HG03159 (cell line): ENCODE measurements around the gene SELPLG.

Experiments
- ATAC-seq: cut with Tn5 transposase; IDR thresholded peaks from one replicate; pipeline ENCODE4 v1.9.1; 2021; ENCODE audit warnings: mild to moderate bottlenecking, moderate library complexity; ENCODE audit not compliant: unreplicated experiment

SELPLG gene

GRCh38 chr12:108605690-108606406 lies 27.8 kb downstream of the SELPLG start:
- no peak for ATAC-seq

GRCh38 chr12:108605000-108605689 lies 28.5 kb downstream of the SELPLG start:
- no peak for ATAC-seq

GRCh38 chr12:108604208-108604941 lies 29.3 kb downstream of the SELPLG start:
- no peak for ATAC-seq

GRCh38 chr12:108603743-108604142 lies 30.0 kb downstream of the SELPLG start:
- no peak for ATAC-seq

- no peak for ATAC-seq
These were observed 30.6 kb downstream of the SELPLG start for GRCh38 chr12:108602976-108603704.

- no peak for ATAC-seq
These were observed 31.4 kb downstream of the SELPLG start for GRCh38 chr12:108602209-108602705.

GRCh38 chr12:108600702-108601007 lies 33.0 kb downstream of the SELPLG start:
- no peak for ATAC-seq

- ATAC-seq, result no peak
These were observed 33.6 kb downstream of the SELPLG start for GRCh38 chr12:108599948-108600701.

GRCh38 chr12:108599541-108599940 lies 34.2 kb downstream of the SELPLG start:
- no peak for ATAC-seq

- ATAC-seq, result no peak
These were observed 35.0 kb downstream of the SELPLG start for GRCh38 chr12:108598553-108599250.

- no peak for ATAC-seq
These were observed 35.9 kb downstream of the SELPLG start, which contains the start of gene TMEM119 for GRCh38 chr12:108597559-108598471. TMEM119 (minus strand) TSS chr12:108598084; CDS start chr12:108592383, 5,701 bp downstream.

GRCh38 chr12:108596854-108597558 lies 36.7 kb downstream of the SELPLG start:
- ATAC-seq, result no peak

GRCh38 chr12:108595711-108596647 lies 37.7 kb downstream of the SELPLG start:
- ATAC-seq, result no peak

GRCh38 chr12:108594960-108595710 lies 38.6 kb downstream of the SELPLG start:
- no peak for ATAC-seq

- no peak for ATAC-seq
These were observed 39.3 kb downstream of the SELPLG start for GRCh38 chr12:108594323-108594903.
